ENCODE results near the gene CDH16. TPM values are rescaled to one million over a fixed set of nuclear protein-coding genes. Genes with fewer than 3 reads are reported as not detected.

CDH16 gene
- total RNA-seq, 1 experiment from 2014 or later, result not detected

GRCh38 chr16:66915041-66915440 lies 3.6 kb downstream of the CDH16 start:
- Histone ChIP-seq H3K36me3 (replicated peaks; ENCODE audit: control insufficient read depth, insufficient read depth, low read length) (no peaks in the 10 kb centered on the region), H3K27me3 (ENCODE audit: control insufficient read depth, insufficient read depth, low read length) (peaks cover 2% of the 10 kb centered on the region), H3K4me3 (ENCODE audit: insufficient read depth, low read depth, low read length) (no peak overlapping the region)
- DNase-seq, result no peak

GRCh38 chr16:66914541-66914940 lies 4.1 kb downstream of the CDH16 start:
- H3K36me3 ChIP-seq (replicated peaks; ENCODE audit: control insufficient read depth, insufficient read depth, low read length), result no peaks in the 10 kb centered on the region
- H3K27me3 ChIP-seq (ENCODE audit: control insufficient read depth, insufficient read depth, low read length), result peaks cover 2% of the 10 kb centered on the region
- no peak for DNase-seq
- H3K4me3 ChIP-seq (ENCODE audit: insufficient read depth, low read depth, low read length), result no peak overlapping the region

DNA sequence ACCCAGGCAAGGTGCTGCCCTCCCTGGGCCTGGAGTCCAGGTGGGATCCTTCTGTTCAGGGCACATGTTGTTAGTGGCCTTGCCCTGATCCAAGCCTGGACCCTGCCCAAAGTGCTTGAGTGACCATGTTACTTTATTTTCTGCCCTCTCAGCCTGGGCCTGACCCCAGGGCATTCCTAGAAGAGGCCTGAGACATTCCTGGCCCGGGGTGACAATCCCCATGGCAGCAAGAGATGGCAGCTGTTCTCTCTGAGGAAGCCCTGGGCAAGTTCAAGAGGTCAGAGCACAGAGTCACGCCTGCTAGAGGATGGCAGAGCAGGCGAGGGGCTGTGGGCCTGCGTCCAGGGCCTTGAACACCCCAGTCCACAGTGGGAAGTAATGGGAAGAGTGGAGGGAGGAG lies 5.0 kb downstream of the CDH16 start:
- H3K4me3 ChIP-seq (ENCODE audit: insufficient read depth, low read depth, low read length), result no peak overlapping the region
- H3K27me3 ChIP-seq (ENCODE audit: control insufficient read depth, insufficient read depth, low read length), result peaks cover 2% of the 10 kb centered on the region
- no peak for DNase-seq
- H3K36me3 ChIP-seq (replicated peaks; ENCODE audit: control insufficient read depth, insufficient read depth, low read length), result no peaks in the 10 kb centered on the region

DNA sequence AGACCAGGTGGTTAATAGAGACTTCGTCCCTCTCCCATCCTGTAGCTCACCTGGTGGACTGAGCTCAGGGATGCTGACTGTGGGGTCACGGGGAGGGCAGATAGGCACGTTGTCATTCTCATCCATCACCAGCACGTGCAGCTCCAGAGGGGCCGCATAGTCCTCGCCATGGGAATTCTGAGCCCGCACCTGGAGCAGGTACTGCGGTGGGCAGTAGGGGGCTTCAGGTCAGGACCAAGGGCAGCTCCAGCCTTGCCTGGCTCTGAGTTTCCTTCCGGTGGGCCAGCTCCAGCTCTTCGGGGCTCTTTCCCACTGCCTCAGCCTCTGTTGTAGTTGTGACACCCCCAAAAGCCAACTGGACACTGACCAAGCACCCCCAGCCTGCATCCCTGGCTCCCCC lies 5.6 kb downstream of the CDH16 start:
- Histone ChIP-seq H3K4me3 (ENCODE audit: insufficient read depth, low read depth, low read length) (no peak overlapping the region), H3K27me3 (ENCODE audit: control insufficient read depth, insufficient read depth, low read length) (peaks cover 2% of the 10 kb centered on the region), H3K36me3 (replicated peaks; ENCODE audit: control insufficient read depth, insufficient read depth, low read length) (no peaks in the 10 kb centered on the region)
- peak; percentile 89 for DNase-seq

- peak; percentile 35 for DNase-seq
- H3K27me3 ChIP-seq (ENCODE audit: control insufficient read depth, insufficient read depth, low read length), result peaks cover 2% of the 10 kb centered on the region
- H3K36me3 ChIP-seq (replicated peaks; ENCODE audit: control insufficient read depth, insufficient read depth, low read length), result no peaks in the 10 kb centered on the region
- no peak overlapping the region for H3K4me3 ChIP-seq (ENCODE audit: insufficient read depth, low read depth, low read length)
Measured at GRCh38 chr16:66911801-66912200, 6.9 kb downstream of the CDH16 start.

- DNase-seq, result peak; percentile 41
- peaks cover 2% of the 10 kb centered on the region for H3K27me3 ChIP-seq (ENCODE audit: control insufficient read depth, insufficient read depth, low read length)
- no peaks in the 10 kb centered on the region for H3K36me3 ChIP-seq (replicated peaks; ENCODE audit: control insufficient read depth, insufficient read depth, low read length)
- H3K4me3 ChIP-seq (ENCODE audit: insufficient read depth, low read depth, low read length), result no peak overlapping the region
Measured at GRCh38 chr16:66911112-66911511, 7.6 kb downstream of the CDH16 start.

DNA sequence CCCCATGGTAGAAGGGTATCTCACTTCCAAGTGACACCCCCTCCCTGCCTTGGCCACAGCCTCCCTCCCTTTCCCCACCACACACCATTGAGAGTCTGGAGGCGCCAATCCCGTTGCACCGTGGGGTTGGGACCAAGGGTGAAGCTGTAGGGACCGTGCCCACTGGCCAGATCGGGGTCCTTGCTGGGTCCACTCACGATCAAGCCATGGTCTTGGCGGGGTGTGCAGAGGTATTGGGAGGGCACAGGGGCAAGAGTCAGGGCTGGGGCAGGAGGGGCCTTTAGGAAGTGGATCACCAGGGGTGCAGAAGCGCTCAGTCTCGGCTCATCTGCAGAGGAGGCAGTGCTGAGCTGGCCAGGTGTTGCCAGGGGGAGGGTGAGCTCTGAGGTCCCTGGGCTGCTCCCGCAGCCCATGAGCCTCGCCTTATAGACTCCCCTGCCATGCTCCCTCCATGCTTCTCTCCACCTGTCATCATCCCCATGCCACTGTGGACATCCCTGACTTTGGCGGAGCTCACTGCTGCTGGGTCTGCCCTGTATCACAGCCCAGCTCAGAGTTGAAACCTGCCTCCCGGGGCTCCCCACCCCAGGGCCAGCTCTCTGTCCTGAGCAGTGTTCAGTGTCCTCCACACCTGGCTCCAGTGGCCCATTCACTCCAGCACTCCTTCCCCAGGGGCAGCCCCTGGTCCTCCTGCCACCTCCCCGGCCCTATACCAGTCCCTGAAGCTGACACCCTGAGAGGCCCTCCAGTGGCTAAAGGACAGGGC lies 8.3 kb downstream of the CDH16 start:
- no peak overlapping the region for H3K4me3 ChIP-seq (ENCODE audit: insufficient read depth, low read depth, low read length)
- H3K36me3 ChIP-seq (replicated peaks; ENCODE audit: control insufficient read depth, insufficient read depth, low read length), result no peaks in the 10 kb centered on the region
- peak; percentile 59 for DNase-seq
- H3K27me3 ChIP-seq (ENCODE audit: control insufficient read depth, insufficient read depth, low read length), result peaks cover 2% of the 10 kb centered on the region

- peak; percentile 22 for DNase-seq
- no peaks in the 10 kb centered on the region for H3K36me3 ChIP-seq (replicated peaks; ENCODE audit: control insufficient read depth, insufficient read depth, low read length)
- peaks cover 2% of the 10 kb centered on the region for H3K27me3 ChIP-seq (ENCODE audit: control insufficient read depth, insufficient read depth, low read length)
- no peak overlapping the region for H3K4me3 ChIP-seq (ENCODE audit: insufficient read depth, low read depth, low read length)
Measured at GRCh38 chr16:66908762-66909559, 9.7 kb downstream of the CDH16 start.

GRCh38 chr16:66908116-66908515 lies 10.6 kb downstream of the CDH16 start:
- Histone ChIP-seq H3K36me3 (replicated peaks; ENCODE audit: control insufficient read depth, insufficient read depth, low read length) (no peaks in the 10 kb centered on the region), H3K4me3 (ENCODE audit: insufficient read depth, low read depth, low read length) (no peak overlapping the region), H3K27me3 (ENCODE audit: control insufficient read depth, insufficient read depth, low read length) (peaks cover 2% of the 10 kb centered on the region)
- DNase-seq, result peak; percentile 27

GRCh38 chr16:66906916-66907836 lies 11.5 kb downstream of the CDH16 start:
- H3K4me3 ChIP-seq (ENCODE audit: insufficient read depth, low read depth, low read length), result no peak overlapping the region
- no peaks in the 10 kb centered on the region for H3K36me3 ChIP-seq (replicated peaks; ENCODE audit: control insufficient read depth, insufficient read depth, low read length)
- H3K27me3 ChIP-seq (ENCODE audit: control insufficient read depth, insufficient read depth, low read length), result no peaks in the 10 kb centered on the region; the same call in 1 of the 2 replicates
- DNase-seq, result peak; percentile 23

DNA sequence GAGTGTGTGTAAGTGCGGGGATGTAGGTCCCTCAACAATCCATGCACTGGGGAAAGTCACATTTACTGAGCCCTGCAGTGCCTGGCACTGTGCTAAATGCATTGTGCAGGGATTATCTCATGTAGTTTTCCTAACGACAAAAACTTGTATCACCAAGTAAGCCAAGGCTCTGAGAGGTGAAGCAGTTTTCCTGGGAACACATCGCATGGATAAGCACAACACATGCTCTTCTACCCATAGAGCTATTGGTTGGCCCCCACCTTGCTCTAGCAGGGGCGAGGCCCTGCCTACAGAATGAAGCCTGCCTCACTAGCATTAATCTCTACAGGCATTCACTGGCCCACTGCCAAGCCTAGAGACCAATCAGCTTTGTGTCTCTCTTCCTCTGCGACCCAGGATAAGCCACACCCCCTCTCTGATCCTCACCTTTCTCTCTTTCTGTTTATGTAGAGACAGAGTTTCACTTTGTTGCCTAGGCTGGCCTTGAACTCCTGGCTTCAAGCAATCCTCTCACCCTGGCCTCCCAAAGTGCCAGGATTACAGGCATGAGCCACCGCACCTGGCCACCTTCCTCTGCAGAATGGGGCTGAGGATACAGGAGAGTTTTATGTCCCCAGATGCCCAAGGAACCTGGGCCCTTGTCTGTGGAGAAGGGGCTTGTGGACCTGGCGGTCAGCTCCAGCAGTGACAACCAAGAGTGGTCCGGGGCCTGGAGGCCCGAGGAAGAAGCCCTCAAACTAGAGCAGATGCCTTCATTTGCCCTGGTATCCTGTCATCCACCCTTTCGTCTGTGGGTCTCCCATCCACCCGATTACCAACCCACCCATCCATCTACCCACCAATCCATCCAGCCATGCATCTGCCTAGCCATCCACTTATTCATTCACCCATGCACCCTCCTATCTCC lies 12.8 kb downstream of the CDH16 start:
- Histone ChIP-seq H3K36me3 (replicated peaks; ENCODE audit: control insufficient read depth, insufficient read depth, low read length) (no peaks in the 10 kb centered on the region), H3K4me3 (ENCODE audit: insufficient read depth, low read depth, low read length) (no peak overlapping the region), H3K27me3 (ENCODE audit: control insufficient read depth, insufficient read depth, low read length) (no peaks in the 10 kb centered on the region; the same call in 1 of the 2 replicates)
- DNase-seq, result peak; percentile 90

DNA sequence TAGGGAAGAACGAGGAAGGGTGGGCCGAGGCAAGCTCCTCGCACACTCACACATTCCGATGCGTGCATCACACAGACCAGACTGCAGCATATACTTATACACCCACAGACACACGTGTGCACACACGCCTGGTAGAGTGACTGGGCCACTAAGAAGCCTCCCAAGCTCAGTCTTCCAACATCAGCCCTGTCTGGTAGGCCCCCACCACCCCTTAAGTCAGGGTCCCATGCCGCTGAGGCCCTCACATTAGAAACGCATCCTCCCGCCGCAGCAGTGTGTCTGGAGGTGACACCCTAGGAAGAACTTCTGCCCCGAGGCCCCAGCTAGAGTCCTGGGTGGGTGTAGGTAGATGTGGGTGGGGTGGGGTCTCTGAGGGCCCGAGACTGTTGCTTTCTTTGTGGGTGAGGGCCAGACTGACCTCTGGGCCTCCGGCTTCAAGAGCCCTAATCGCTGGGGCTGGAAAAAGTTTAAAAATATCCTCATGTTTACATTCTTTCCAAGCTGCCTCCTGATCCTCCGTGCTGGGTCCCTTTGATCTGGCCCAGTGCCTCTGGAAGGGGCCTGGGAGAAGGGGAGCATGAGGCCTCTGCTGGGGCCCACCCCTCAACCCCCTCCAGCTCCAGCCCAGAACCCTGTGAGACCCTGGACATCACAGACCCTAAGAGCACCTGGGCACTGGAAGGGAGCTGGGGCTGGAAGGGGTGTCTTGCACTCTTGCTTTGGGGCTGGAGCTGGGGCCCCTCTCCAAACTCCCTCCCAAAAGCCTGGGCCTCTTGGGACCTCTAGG lies 13.6 kb downstream of the CDH16 start:
- H3K27me3 ChIP-seq (ENCODE audit: control insufficient read depth, insufficient read depth, low read length), result no peaks in the 10 kb centered on the region; the same call in 1 of the 2 replicates
- H3K4me3 ChIP-seq (ENCODE audit: insufficient read depth, low read depth, low read length), result no peak overlapping the region
- no peaks in the 10 kb centered on the region for H3K36me3 ChIP-seq (replicated peaks; ENCODE audit: control insufficient read depth, insufficient read depth, low read length)
- peak; percentile 35 for DNase-seq

DNA sequence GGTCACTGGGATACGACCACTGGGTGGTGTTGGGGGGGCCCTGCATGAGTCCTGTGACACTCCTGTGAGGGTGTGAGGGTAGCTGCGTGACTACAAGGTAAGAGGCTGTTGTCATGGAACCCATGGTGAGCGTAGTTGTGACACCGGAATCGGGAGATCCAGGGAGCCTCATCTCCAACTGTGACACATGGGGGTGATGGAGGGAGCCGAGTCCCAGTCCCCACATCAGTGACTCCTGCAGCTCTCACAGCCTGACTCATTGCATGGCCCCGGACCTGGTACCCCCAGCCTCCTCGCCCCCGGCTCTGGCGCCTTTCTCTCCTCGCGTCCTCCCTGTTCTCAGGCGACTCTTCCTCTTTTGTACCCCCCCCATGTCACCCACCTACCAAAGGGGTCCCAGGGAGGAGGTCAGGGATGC lies 14.2 kb downstream of the CDH16 start:
- DNase-seq, result peak; percentile 43
- Histone ChIP-seq H3K4me3 (ENCODE audit: insufficient read depth, low read depth, low read length) (no peak overlapping the region), H3K36me3 (replicated peaks; ENCODE audit: control insufficient read depth, insufficient read depth, low read length) (no peaks in the 10 kb centered on the region), H3K27me3 (ENCODE audit: control insufficient read depth, insufficient read depth, low read length) (no peaks in the 10 kb centered on the region; the same call in 1 of the 2 replicates)
